K562 (cell line): Measurements from ENCODE around the gene ATP5MC3. TPM values are rescaled to one million over a fixed set of nuclear protein-coding genes. Genes with fewer than 3 reads are reported as not detected.

Experiments used
- BCOR ChIP-seq: fragments of 450-650 bp; IDR thresholded peaks from 2 replicates; pipeline ENCODE4 v1.6.1; 2016
- CREB5 ChIP-seq: fragments of 250-450 bp; sonication (Bioruptor Pico); IDR thresholded peaks from 2 replicates; pipeline ENCODE4 v1.5.0; 2020; ENCODE audit warnings: mild to moderate bottlenecking
- E2F5 ChIP-seq: sonication (generic); formaldehyde crosslinking; IDR thresholded peaks from 2 replicates; pipeline ENCODE4 v1.8.0; 2022; ENCODE audit warnings: mild to moderate bottlenecking, missing genetic modification reagents
- NR2C1 ChIP-seq, 2 experiments: fragments of 450-650 bp; IDR thresholded peaks; 2 replicates each; pipeline ENCODE4 v1.6.1; 2017; ENCODE audit warnings: mild to moderate bottlenecking in 2 of 2, antibody characterized with exemption in 1 of 2, inconsistent platforms in 1 of 2, missing compliant biosample characterization in 1 of 2, missing genetic modification characterization in 1 of 2
- PML ChIP-seq: IDR thresholded peaks from 2 replicates; pipeline ENCODE4 v1.6.1; 2012; ENCODE audit warnings: low read length, inconsistent platforms
- PRDM10 ChIP-seq: fragments of 450-650 bp; IDR thresholded peaks from 2 replicates; pipeline ENCODE4 v1.6.1; 2018; ENCODE audit not compliant: partially characterized antibody
- RREB1 ChIP-seq: fragments of 250-450 bp; sonication (Bioruptor Pico); IDR thresholded peaks from 2 replicates; pipeline ENCODE4 v1.4.0; 2020
- UBTF ChIP-seq, 2 experiments: IDR thresholded peaks; 2 replicates each; pipeline ENCODE4 v1.6.1; 2012; ENCODE audit warnings: improper control_type of control experiment in 2 of 2, low read depth in 2 of 2, low read length in 2 of 2, borderline replicate concordance in 1 of 2
- ZFP91 ChIP-seq: sonication (generic); formaldehyde crosslinking; IDR thresholded peaks from 2 replicates; pipeline ENCODE4 v1.8.0; 2022; ENCODE audit warnings: mild to moderate bottlenecking, missing genetic modification reagents
- ZNF41 ChIP-seq: fragments of 250-450 bp; sonication (Bioruptor Pico); conservative IDR thresholded peaks from 2 replicates; pipeline ENCODE4 v1.4.0; 2020; ENCODE audit warnings: mild to moderate bottlenecking
- ZNF561 ChIP-seq: fragments of 450-650 bp; formaldehyde crosslinking; conservative IDR thresholded peaks from 2 replicates; pipeline ENCODE4 v1.4.0; 2020; ENCODE audit warnings: mild to moderate bottlenecking, moderate library complexity
- polyA plus RNA-seq, 8 experiments: library from polyadenylated mRNA; depleted of rRNA in 4 of 8; stranded (reverse) in 5 of 8; unstranded in 3 of 8; fragments of >200 nt; fragmentation: Nextera tagmentation in 2 of 8; fragmentation: Illumina TruSeq in 1 of 8; extraction: Ambion mirVana in 2 of 8; extraction: Trizol in 1 of 8; gene quantifications; 2 replicates each; pipeline versions ENCODE4 v1.2.1 to v1.2.3, GENCODE V29; 2011 to 2014; ENCODE audit warnings: inconsistent platforms in 1 of 8, missing spikeins in 1 of 8
- total RNA-seq, 7 experiments: library from RNA; depleted of rRNA in 6 of 7; stranded (reverse); fragments of >200 nt in 6 of 7; fragmentation: Illumina TruSeq in 2 of 7; extraction: Trizol in 2 of 7; gene quantifications; 2 replicates each; pipeline versions ENCODE4 v1.2.1 to v1.2.3, GENCODE V29; 2011 to 2021; ENCODE audit warnings: low replicate concordance in 1 of 7

Gene ATP5MC3
- total and polyA plus RNA-seq, 9 of the 15 experiments (the other 6 are each of a cell fraction or from before 2014, with no cell fraction given), result 423 to 2,565 (median 1,012) TPM

GRCh38 chr2:175180701-175181103, 808 bp downstream of the ATP5MC3 start (continued):
- TF ChIP-seq UBTF (IDR thresholded peaks at IDR 0.05; ENCODE audit: borderline replicate concordance in 1 of 2, low read depth in 2 of 2, low read length in 2 of 2), result no peak
- no peak for TF ChIP-seq ZFP91 (CRISPR knock-in tag)
- no peak for TF ChIP-seq ZNF41 (CRISPR knock-in tag)
- TF ChIP-seq ZNF561 (CRISPR knock-in tag), result no peak
- TF ChIP-seq PML, result peak; percentile 33; the same call in 1 of the 2 replicates
- TF ChIP-seq PRDM10, result peak; percentile 12
- TF ChIP-seq E2F5 (CRISPR knock-in tag), result no peak
- peak; percentile 36; the same call in 1 of the 2 replicates for TF ChIP-seq NR2C1 (IDR thresholded peaks at IDR 0.05)
- TF ChIP-seq NR2C1 (tag; IDR thresholded peaks at IDR 0.05), result peak; percentile 72
- 0 out of 2 replicates have a peak, but pooled peaks have one; percentile 7 for TF ChIP-seq BCOR
- TF ChIP-seq CREB5 (CRISPR knock-in tag), result no peak
- no peak for TF ChIP-seq RREB1 (CRISPR knock-in tag)
